ENCODE data around the gene NDUFS2. TPM values are rescaled to one million over a fixed set of nuclear protein-coding genes. Genes with fewer than 3 reads are reported as not detected.

The NDUFS2 gene
- total and polyA plus RNA-seq, 2 of the 8 experiments (the other 6 are each of a cell fraction or from before 2014, with no cell fraction given), result 95.1 to 113 TPM

DNA sequence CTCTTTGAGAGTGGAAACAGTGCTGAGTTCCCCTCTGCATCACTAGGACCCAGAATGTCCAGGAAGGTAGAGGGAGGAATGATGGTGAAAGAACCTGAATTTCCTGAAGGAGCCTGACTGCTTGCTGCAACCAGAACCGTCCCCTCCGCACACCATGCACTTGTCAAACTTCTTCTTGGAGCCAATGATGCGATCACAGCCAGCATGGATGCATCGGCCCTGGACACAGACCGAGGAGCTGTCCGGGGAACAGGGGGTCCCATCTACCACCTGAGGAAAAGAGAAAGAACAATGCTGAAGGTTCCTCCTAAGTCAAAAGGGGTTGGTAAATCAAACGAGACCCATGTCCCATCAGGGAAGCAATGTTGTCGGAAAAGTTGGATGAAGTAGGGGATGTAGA, 10.2 kb upstream of the NDUFS2 start:
- no peak for FAIRE-seq
- H3K23ac ChIP-seq (ENCODE audit: insufficient read length), result no peak overlapping the region

More for the DNA sequence above, 10.2 kb upstream of the NDUFS2 start:
- H3K9ac ChIP-seq (replicated peaks in 1 of 4; ENCODE audit: extremely low read depth in 1 of 4, low read depth in 3 of 4, low read length in 3 of 4), result no peak overlapping the region
- 93% methylated on average over 8 of the region's 8 CpGs; no CpG with 5 or more reads in 1 of the 2 experiments for WGBS, 2 experiments (ENCODE audit: extremely low coverage in 1 of 2, insufficient coverage in 1 of 2, insufficient read length in 1 of 2, insufficient replicate concordance in 2 of 2, low coverage in 1 of 2, low lambda C conversion rate in 2 of 2, missing lambda C conversion rate in 1 of 2)
- H3K36me3 ChIP-seq (ENCODE audit: control insufficient read depth in 2 of 4, insufficient read depth in 4 of 4, low read length in 3 of 4), result peaks cover 4 to 14% (median 10%) of the 10 kb centered on the region in 4 experiments; a peak in 5 of 8 replicates
- no peak overlapping the region for H3K27ac ChIP-seq (ENCODE audit: low read depth, low read length)
- POLR2A ChIA-PET (ENCODE audit: partially characterized antibody), result interaction anchor here (1.1 to 4.6 kb wide), 5 partner anchors 10 to 122 kb away, joined by 3 to 45 read pairs (median 3); partner anchors contain the start of genes B4GALT3 and NDUFS2
- DNase-seq (ENCODE audit: low read depth in 1 of 2, low spot score in 2 of 2), result no peak
- CTCF ChIA-PET (ENCODE audit: partially characterized antibody), result interaction anchor here (0.6 to 6.1 kb wide), 26 partner anchors 11 to 197 kb away, joined by 3 to 67 read pairs (median 5); partner anchors contain the start of genes APOA2, B4GALT3, FCER1G and NDUFS2
- H3K4me1 ChIP-seq (replicated peaks in 1 of 4; ENCODE audit: control insufficient read depth in 3 of 4, insufficient read depth in 4 of 4, low read length in 3 of 4), result peaks cover 3 to 7% (median 4%) of the 10 kb centered on the region in 4 experiments
- no peak overlapping the region for H3K18ac ChIP-seq (ENCODE audit: extremely low read depth, low read length)
- H3K4me3 ChIP-seq (ENCODE audit: extremely low read depth in 1 of 4, insufficient read depth in 2 of 4, low read depth in 3 of 4, low read length in 4 of 4), result no peak overlapping the region
- H2BK5ac ChIP-seq (ENCODE audit: low read depth, low read length), result no peak overlapping the region
- H3K9me3 ChIP-seq (ENCODE audit: insufficient read depth in 2 of 2, low read depth in 1 of 2, low read length in 1 of 2), result no peaks in the 10 kb centered on the region
- no peak overlapping the region for H4K91ac ChIP-seq (replicated peaks; ENCODE audit: insufficient read length, low read length)
- H3K14ac ChIP-seq (ENCODE audit: insufficient read length), result no peak overlapping the region
- no peak overlapping the region for H4K5ac ChIP-seq (ENCODE audit: insufficient read length, low read depth, low read length)
- H2AFZ ChIP-seq (ENCODE audit: low read length), result no peak overlapping the region
- H4K20me1 ChIP-seq (replicated peaks in 1 of 2; ENCODE audit: control insufficient read depth in 1 of 2, insufficient read depth in 2 of 2, low read length in 2 of 2), result no peaks in the 10 kb centered on the region
- H3K4me2 ChIP-seq (ENCODE audit: insufficient read depth in 1 of 2, low read depth in 2 of 2, low read length in 2 of 2), result no peak overlapping the region
- no peak overlapping the region for H2AK5ac ChIP-seq (ENCODE audit: low read depth, low read length)
- H3K79me2 ChIP-seq (ENCODE audit: control insufficient read depth in 1 of 2, insufficient read depth in 2 of 2, low read length in 2 of 2), result no peaks in the 10 kb centered on the region
- H3K27me3 ChIP-seq (replicated peaks in 1 of 4; ENCODE audit: control insufficient read depth in 3 of 4, extremely low read depth in 1 of 4, insufficient read depth in 3 of 4, low read length in 3 of 4), result no peaks in the 10 kb centered on the region; a peak in 1 of 7 replicates
- no peak for TF ChIP-seq EP300 (IDR thresholded peaks at IDR 0.05; ENCODE audit: borderline replicate concordance in 1 of 2, low read depth in 2 of 2, low read length in 2 of 2)
- no peak for TF ChIP-seq GTF2F1 (IDR thresholded peaks at IDR 0.05; ENCODE audit: borderline replicate concordance, low read depth, low read length)
- TF ChIP-seq RNF2 (IDR thresholded peaks at IDR 0.05; ENCODE audit: borderline replicate concordance, low read depth, low read length, missing control alignments, poor library complexity, severe bottlenecking), result no peak
- TF ChIP-seq KDM1A (IDR thresholded peaks at IDR 0.05; ENCODE audit: borderline replicate concordance, low read length), result no peak
- TF ChIP-seq JUN (IDR thresholded peaks at IDR 0.05; ENCODE audit: low read depth, low read length), result no peak
- no peak for TF ChIP-seq NANOG (IDR thresholded peaks at IDR 0.05; ENCODE audit: insufficient read depth, low read depth, low read length, poor library complexity, severe bottlenecking)
- TF ChIP-seq TEAD4 (IDR thresholded peaks at IDR 0.05; ENCODE audit: low read depth, low read length), result no peak
- H2BK20ac ChIP-seq (ENCODE audit: low read length), result no peak overlapping the region
- no peaks in the 10 kb centered on the region for H3K23me2 ChIP-seq (ENCODE audit: low read depth, low read length)
- peaks cover under 1% of the 10 kb centered on the region; the same call in 1 of the 2 replicates for H3K79me1 ChIP-seq (ENCODE audit: low read depth, low read length)
- H3K56ac ChIP-seq (replicated peaks; ENCODE audit: insufficient read length, low read depth, low read length), result no peak overlapping the region
- H2BK15ac ChIP-seq (ENCODE audit: low read length), result no peak overlapping the region
- no peak overlapping the region for H2BK120ac ChIP-seq (replicated peaks; ENCODE audit: low read depth, low read length)
- no peak overlapping the region for H4K8ac ChIP-seq (ENCODE audit: extremely low read depth, insufficient read depth, low read length)
- H3K4ac ChIP-seq (replicated peaks; ENCODE audit: insufficient read length, low read depth, low read length), result no peak overlapping the region
- no peak overlapping the region for H2BK12ac ChIP-seq (ENCODE audit: low read depth, low read length)

Data from H1 (cell line).